ENCODE results near the gene MYZAP.

Gene MYZAP

DNA sequence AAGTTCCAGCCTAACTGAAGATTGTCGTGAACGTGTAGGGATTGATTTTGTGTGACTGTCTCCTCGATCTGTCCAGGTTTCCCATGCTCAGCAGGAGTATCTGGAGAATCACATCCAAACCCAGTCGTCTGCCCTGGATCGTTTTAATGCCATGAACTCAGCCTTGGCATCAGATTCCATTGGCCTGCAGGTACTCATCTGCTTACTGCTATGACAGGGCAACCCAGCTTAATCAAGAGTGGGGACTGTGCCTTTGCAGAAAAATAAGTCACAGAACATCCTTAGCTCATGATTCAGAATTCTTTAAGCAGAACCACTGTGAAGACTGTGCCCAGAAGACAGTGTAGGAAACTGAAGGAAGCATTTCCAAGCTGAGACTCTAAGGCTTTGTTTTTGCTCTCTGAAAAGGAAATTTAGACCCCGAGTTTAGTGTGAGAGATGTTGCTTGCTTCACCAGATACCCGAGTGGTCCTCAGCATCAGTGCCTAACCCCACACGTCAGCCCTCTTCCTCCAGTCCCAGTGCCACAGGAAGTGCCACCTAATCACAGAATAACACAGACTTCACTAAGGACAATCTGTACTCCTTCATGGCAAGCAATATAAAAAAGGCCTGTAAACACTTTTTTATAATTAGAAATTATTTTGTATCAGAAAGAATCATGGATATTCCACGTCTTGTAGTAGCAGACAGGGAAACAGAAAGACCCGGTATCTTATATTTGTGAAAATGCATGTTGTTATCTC, 34.2 kb downstream of the MYZAP start:
- no peak for DNase-seq (ENCODE audit: low read depth)

DNA sequence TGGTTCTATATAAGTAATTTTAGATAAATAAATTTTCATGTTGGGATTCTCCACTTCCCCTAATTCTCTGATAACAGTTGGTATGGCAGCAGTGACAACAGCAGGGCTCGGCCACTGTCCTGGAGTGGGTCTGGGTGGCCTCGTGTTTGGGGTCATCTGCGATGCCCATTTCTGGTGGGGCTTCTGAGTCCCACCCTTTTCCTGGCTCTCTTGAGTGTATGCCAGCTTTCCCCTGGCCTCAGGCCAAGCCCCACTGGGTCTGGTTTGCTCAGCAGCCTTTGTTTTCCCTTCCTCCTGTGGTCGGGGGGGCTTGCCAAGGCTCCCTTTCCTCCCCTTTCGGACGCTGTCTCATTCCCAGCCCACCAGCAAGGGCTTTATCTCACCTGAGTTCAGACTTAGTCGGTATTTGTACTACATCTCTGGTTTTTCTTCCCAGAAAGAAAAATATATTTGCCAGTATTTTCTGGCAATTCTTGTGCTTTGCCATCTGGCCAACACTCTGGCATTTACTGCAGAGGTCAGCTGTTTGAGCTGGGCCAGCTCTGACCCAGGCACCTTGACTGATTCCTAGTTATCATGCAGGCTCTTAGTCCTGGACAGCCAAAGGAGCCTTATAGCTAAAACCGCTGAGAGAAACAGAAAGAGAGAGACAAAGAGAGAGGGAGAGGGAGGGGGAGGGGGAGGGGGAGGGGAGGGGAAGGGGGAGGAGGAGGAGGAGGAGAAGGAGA, 35.2 kb downstream of the MYZAP start:
- DNase-seq (ENCODE audit: low read depth): no peak

DNA sequence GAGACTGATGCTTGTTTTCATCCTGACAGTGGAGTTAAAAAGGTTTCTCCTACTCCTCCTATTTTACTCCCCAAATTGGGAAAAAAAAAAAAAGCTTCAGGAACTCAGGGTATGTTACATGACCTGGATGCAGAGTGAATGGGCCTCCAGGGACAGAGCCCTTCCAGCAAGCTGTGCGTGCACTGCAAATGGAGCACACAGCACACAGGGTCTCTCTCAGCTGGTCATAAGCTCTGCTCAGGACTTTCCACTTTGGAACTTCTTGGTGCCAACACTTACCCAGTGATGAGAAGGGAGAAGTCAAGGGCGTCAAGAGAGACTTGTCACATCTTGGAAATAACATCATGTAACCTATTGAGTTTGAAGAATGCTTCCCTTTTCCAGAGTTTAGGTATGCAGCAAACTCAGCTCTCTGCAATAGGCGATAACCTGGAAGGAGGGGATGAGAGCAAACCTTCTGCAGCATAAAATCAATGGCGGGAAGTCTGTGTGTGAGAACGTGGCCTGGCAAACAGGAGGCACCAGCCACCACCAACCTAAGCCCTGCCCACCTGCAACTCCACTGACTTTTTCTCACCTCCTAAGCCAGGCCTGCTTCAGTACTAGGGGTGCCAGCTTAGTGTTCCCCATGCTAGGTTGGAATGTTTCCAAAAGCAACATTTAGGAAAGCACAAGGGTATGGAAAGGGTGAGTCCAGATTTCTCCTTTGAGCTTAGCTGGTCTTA, 39.8 kb downstream of the MYZAP start:
- DNase-seq (ENCODE audit: low read depth): no peak

DNA sequence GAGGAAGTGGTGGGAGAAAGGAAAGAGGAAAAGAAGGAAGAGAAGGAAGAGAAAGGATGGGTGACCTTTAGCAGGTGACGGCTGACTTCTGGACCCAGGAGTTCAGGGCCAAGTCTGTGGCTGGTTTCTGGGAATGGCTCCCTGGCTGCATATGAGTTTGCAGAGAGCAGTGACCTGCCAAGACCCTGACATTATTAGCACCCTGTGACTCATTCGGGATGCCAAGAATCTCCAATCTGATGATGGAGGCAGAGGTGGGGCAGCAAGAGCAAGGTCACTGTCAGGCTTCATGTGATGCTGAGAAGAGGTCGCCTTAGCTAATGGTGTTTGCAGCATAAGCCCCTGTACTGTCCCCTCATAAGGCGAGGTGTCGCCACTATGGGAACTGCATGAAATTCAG, 42.6 kb downstream of the MYZAP start:
- no peak for DNase-seq (ENCODE audit: low read depth)

DNA sequence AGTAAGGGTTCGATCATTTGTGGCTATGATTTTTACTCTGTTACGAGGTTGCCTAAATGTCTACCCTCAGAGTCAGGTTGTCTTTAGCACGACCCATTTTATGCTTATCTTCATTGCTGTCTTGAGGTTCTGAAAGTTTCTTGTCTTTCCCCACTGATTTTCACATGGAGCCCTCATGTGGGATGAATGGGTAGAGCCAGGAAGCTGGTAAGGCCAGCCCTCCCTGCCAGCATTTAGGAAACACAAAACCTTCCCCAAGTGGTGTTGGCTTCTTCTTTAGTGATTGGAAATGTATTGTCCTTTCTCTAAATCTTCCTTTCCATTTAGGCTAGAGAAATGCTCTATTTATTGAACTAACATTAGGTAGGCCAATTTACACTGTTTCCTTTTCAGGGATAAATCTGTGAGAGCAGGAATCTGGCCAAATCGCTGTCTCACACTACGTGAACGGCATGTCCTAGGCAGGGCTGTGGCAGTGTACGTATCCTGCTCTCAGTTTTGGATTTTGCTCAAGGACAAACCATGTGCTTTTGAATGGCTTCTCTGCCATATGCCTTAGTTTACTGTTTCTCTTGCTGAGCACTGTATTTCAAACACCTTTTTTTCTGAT, 43.7 kb downstream of the MYZAP start:
- no peak for DNase-seq (ENCODE audit: low read depth)

DNA sequence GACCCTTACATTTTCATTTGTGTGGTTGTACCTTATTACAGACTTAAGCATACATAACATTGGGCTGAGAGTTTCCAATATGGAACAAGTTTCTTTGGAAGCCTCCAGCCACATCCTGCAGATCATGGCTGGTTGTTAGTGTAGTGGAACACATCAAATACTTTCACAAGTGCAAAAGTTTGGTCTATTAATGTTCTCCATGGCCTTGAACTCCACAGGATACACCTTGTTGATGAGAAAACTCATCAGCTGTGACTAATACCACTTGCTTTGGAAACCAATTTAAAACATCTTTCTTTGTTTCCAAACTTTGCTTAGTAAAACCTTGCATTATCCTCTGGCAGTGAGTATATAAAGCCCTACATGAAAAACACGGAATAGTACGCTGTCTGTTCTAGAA, 46.1 kb downstream of the MYZAP start:
- DNase-seq (ENCODE audit: low read depth): no peak

DNA sequence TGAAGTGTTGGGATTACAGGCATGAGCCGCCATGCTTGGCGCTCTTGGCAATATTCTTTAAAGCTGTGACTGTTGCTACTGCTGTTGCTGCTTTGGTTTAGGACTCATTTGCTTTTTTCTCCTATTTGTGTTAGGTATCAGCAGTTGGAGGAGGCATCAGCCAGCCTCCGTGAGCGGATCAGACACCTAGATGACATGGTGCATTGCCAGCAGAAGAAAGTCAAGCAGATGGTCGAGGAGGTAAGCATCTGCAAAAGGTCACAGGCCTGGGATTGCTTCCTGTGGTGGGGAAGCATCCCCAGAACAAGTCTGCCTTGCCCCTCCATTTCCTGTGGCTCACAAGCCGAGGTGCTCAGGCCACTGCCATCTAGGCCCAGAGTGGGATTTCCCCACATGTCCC, 47.6 kb downstream of the MYZAP start:
- no peak for DNase-seq (ENCODE audit: low read depth)

DNA sequence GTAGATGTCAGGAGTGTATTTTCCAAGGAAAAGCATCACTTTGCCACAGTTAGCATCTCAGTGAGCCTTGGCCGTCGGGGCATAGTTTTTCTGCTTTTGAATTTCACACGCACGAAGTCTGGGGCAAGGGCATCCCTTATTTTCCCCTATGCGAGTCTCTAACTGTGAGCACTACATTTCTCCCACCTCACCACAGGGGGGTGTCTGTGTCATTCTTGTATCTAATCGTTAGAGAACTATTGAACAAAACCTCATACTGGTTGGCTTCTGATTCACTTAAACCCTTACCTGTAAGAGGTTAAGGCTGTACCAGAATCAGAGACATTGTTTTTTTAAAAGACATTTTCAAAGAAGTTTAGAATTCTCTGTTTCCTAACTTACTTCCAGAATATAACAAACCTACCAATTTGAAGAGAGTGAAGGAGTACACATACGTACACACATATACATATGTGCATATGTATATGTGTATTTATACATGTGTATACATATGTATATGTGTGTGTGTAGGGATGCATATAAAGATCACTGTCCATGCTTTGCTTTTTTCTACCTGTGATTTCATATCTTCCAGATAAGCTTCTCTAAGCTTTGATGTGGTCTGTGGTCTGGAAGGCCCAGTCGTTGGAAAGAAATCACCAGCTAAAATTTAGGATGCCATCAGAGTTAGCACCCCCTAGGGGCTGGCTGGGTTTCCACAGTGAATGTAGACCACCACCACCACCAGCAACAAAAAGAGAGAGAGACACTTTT, 49.4 kb downstream of the MYZAP start:
- DNase-seq (ENCODE audit: low read depth): no peak

DNA sequence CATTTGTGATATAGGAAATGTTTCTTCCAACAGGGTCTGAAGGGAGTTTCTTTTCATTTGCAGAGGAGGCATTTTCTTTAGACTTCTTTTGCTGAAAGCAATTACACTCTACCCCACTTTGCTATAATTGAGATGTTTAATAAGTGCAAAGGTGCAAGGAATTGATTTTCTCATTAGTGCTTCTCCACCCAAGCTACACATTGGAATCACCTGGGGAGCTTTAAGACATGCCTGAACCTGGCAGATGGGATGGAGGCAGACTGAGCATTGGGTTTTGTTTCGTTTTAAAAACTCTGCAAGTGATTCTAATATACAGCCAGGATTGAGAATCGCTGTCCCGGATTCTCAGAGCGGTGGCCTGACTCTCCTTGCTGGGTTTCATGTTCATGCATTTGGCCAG, 52.1 kb downstream of the MYZAP start:
- no peak for DNase-seq (ENCODE audit: low read depth)

DNA sequence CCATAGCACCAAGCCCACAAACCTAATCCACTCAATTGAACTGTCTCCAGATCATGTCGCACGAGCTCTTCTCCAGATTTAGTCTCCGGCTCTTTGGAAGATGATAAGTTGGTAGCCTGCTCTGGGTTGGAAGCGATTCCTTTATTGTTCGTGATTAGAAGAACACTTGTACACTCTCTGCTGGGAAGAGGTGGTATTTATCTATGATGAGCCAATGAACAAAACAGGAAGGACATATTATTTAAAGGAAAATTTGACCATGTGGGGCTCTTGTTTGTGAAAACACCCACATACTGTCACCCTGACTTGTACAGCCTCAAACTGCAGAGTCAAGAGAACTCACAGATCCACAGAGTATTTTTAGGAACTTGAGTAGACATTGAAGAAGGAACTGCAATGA, 54.4 kb downstream of the MYZAP start:
- DNase-seq (ENCODE audit: low read depth): no peak

DNA sequence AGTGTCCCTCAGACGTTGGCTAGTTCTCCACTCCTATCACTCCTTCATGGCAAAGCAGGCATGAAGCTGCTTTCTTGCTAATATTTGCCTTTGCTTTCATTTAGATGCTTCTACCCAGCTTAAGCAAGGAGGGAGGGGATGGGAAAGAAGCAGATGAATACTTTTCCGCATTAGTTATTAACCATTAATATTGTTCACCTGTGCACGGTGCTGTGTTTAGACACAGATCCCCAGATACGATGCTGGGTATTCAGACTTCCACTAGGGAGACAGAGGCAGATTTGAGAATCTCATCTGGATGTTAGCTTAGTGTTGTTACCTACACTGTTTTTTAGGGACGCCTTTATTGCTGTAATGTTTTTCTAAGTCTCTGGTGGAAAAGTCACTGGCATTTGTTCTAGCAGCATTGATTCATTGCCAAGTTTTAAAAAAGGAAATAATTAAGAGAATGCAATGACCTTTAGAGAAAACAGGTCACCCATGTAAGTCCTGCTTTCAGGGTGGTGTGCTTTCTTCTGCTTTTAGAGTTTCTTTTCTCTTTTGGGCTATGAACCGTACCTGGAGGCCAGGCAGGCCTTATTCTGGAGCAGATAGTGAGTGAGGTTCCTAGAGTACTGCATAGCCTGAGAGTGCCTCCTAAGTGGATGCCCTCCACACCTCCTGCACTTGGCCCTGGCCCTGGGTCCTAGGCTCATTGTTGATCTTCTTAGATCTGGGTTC, 55.5 kb downstream of the MYZAP start:
- DNase-seq (ENCODE audit: low read depth): no peak

DNA sequence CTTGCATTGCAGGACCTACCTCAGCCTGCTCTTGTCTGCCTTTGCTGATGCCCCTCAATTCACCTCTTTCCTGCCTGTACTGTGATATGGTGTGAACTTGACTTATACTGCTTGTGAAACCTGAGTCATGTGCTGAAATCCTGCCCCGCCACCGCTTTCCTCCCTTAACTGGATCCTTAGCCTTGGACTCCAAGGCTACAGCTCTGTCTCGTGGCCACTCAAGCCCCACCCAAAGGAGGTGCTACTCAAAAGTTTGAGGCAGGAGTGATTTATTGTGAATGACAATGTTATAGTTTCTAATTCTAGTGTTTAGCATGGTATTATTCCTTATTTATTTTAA, 56.1 kb downstream of the MYZAP start:
- no peak for DNase-seq (ENCODE audit: low read depth)

DNA sequence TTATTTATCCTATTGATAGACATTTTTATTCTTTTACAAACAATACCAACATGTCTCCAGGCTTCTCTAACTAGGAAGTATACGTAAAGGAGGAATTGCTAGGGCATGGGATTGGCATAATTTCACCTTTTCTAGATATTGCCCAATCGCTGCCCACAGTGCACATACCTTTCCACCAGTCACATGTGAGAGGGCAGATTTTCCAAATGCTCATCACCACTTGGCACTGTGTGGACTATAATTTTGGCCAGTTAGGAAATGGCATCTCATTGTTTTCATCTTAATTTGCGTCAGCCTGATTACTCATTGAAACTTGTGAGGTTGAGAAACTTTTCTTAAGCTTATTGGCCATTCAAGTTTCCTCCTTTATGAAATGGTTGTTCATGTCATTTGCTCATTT, 57.4 kb downstream of the MYZAP start:
- DNase-seq (ENCODE audit: low read depth): no peak

DNA sequence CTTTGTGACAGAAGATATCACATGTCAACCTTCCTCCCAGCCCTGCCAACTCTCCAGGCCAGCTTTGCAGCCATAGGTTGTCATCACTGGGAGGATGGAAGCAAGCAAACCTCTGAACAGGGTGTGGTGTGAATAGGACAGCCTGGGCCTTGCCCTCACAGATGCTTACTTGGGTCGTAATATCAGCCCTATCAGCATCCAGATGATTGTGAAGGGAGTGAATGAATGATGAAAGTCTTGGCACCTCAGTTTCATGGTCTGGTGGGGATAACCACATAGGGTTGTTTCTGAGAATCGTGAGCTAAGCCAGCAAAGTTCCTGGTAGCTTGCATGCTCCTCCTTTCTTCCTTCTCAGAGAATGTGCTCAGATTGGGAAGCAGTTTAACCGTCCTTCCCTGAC, 59.7 kb downstream of the MYZAP start:
- no peak for DNase-seq (ENCODE audit: low read depth)

DNA sequence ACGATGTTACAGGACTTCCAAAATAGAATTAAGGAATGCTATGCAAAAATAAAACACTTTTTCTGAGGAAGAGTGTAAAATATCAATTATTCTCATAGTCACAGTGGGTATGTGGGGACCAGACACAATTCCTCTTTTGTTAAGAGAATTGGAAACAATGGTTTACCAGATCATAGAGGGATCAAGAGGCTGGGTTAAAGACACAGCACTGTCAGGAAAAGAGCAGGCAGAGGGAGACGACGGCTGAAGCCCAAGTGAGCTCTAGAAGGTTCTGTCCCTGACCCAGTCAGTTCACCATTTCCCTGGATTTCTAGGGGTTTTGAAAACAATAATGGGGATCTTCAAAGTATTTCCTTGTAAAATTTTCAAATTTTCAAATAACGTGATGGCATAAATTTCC, 60.8 kb downstream of the MYZAP start:
- DNase-seq (ENCODE audit: low read depth): no peak

DNA sequence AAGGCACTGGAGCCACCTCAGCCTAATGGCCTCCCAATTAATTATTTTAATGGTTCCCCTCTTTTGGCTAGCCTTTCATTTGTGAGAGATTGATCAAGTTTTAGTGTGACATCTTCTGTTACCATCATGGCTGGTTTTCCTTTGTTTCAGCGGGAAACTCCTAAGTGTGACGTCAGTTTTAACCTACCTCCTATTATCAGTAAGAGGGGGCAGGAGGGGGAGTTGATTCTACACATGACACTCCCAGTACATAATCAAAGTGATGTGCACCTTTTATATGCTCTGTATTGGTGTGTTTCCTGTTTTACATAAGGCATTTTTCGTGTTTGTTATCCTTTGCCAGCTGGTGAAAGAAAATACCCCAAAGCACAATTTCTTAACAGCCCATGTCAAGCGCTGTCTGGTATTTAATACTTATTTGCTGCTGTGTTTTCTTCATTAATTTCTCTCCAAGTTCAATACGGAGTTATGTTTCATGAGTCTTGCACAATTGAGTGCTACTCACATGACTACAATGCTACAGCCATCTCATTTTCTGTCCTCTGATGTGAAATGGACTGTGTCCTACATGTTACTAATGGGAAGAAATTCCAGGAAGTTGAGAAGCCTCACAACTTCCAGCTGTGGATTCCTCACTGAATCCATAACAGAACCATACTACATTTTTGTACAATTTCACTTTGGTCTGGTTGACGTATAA, 62.6 kb downstream of the MYZAP start:
- no peak for DNase-seq (ENCODE audit: low read depth)

DNA sequence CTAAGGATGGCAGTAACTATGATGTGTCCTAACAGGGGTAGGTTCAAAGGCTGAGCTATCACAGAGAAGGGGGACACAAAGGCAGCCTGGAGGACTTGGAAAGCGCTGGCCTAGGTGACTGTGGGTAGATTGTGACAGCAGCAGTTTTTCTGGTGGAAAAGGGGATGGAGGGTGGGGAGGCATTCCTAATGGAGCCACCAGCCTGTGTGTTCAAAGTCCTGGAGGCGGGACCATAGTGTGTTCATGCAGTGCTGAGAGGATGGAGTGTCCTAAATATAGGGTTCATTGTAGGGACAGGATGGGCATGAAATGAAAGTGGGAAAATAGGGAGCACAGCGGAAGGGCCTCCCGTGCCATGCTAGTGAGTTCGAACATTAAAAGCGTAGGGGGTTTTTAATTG, 63.3 kb downstream of the MYZAP start:
- no peak for DNase-seq (ENCODE audit: low read depth)

DNA sequence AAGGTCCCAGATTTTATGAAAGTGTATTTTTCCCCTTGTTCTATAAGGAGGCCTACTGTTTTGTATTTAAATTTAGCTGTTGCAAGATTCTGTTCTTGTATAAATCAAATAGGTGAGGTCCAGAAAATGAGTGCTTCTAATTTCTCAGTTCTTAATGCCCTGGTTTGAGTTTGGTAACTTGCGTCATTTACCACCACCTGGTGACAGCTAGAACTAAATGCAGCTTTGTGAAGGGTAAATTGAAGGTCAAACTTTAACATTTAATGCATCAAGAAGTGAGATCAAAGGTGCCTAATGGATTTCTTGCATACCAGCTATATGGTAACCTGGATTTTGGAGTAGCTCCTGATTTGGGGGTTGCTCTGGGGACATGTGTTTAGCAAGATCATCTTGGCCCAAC, 64.1 kb downstream of the MYZAP start:
- DNase-seq (ENCODE audit: low read depth): no peak

DNA sequence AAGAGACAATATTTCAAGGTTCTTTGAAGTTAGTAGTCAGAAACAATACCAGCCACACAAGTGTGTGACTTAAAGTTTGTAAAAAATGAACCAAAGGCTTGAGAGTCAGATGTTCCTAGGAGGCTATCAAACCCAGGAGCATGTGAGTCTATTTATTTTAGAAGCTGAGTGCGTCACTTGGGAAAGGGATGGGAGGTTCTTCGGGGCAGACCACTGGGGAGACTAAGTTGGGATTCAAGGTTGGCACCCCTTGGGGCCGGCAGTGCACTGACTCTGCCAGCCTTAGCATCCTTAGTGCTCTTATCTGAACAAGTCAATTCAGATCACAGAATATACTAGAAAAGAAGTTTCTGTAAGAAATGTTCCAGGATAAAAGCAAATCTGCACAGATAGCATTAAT, 64.7 kb downstream of the MYZAP start:
- DNase-seq (ENCODE audit: low read depth): no peak

DNA sequence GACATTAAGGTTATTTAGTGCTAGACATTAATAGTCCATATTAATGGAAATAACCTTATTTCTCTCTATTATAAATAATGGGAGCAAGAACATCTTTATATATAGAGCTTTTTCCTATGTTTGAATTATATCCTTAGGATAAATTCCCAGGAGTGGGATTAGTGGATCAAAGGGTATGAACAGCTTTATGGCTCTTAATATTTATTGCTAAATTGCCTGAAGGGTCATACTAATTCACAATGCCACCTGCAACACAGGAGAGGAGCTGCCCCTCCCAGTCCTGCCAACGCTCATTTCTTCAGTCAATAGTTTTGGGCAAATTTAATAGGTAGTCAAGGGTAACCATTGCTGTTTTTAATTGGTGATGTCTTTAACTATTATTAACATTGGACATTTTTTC, 65.9 kb downstream of the MYZAP start:
- no peak for DNase-seq (ENCODE audit: low read depth)
